Mesendoderm (in vitro differentiated cells): ENCODE results near the gene GABRG3.

Source experiments
- DNase-seq: peaks from one replicate; pipeline ENCODE4 v3.0.0; 2013
- H2AK5ac ChIP-seq: 2 replicates; pipeline ENCODE4 v1.6.1; 2013; ENCODE audit warnings: low read length, inconsistent platforms
- H2BK120ac ChIP-seq: 2 replicates; pipeline ENCODE4 v1.6.1; 2013; ENCODE audit warnings: low read depth, mild to moderate bottlenecking, low read length, moderate library complexity, mixed read lengths
- H2BK15ac ChIP-seq: replicated peaks from 2 replicates; pipeline ENCODE4 v1.6.1; 2013; ENCODE audit warnings: low read depth, mild to moderate bottlenecking, moderate library complexity
- H2BK5ac ChIP-seq: 2 replicates; pipeline ENCODE4 v1.6.1; 2013; ENCODE audit warnings: low read length, inconsistent platforms
- H3K18ac ChIP-seq: 2 replicates; pipeline ENCODE4 v1.6.1; 2013; ENCODE audit warnings: mild to moderate bottlenecking, low read length, mixed read lengths
- H3K23ac ChIP-seq: one replicate; pipeline ENCODE4 v1.6.1; 2013; ENCODE audit warnings: low read length
- H3K27ac ChIP-seq: 2 replicates; pipeline ENCODE4 v1.5.1; 2013; ENCODE audit warnings: low read depth, mild to moderate bottlenecking, inconsistent platforms, low read length, moderate library complexity
- H3K27me3 ChIP-seq: 2 replicates; pipeline ENCODE4 v1.6.1; 2013; ENCODE audit warnings: low read length, control low read depth, mild to moderate bottlenecking, inconsistent platforms; ENCODE audit not compliant: insufficient read depth, poor library complexity
- H3K36me3 ChIP-seq: 2 replicates; pipeline ENCODE4 v1.6.1; 2013; ENCODE audit warnings: low read length, inconsistent platforms; ENCODE audit not compliant: control insufficient read depth, insufficient read depth
- H3K4ac ChIP-seq: one replicate; pipeline ENCODE4 v1.6.1; 2013; ENCODE audit warnings: low read depth, mild to moderate bottlenecking, low read length, moderate library complexity
- H3K4me1 ChIP-seq: 2 replicates; pipeline ENCODE4 v1.6.1; 2013; ENCODE audit warnings: low read depth, low read length, inconsistent platforms; ENCODE audit not compliant: control insufficient read depth
- H3K4me2 ChIP-seq: 2 replicates; pipeline ENCODE4 v1.6.1; 2013; ENCODE audit warnings: low read length
- H3K4me3 ChIP-seq: 2 replicates; pipeline ENCODE4 v1.5.1; 2013; ENCODE audit warnings: mild to moderate bottlenecking, low read length
- H3K56ac ChIP-seq: one replicate; pipeline ENCODE4 v1.6.1; 2013; ENCODE audit warnings: low read length
- H3K79me1 ChIP-seq: 2 replicates; pipeline ENCODE4 v1.6.1; 2013; ENCODE audit warnings: low read length, inconsistent platforms
- H3K79me2 ChIP-seq: 2 replicates; pipeline ENCODE4 v1.6.1; 2013; ENCODE audit warnings: mild to moderate bottlenecking, low read length; ENCODE audit not compliant: control insufficient read depth, insufficient read depth
- H3K9ac ChIP-seq: 2 replicates; pipeline ENCODE4 v1.6.1; 2013; ENCODE audit warnings: low read length, inconsistent platforms
- H4K5ac ChIP-seq: one replicate; pipeline ENCODE4 v1.6.1; 2013; ENCODE audit warnings: low read length
- H4K8ac ChIP-seq: one replicate; pipeline ENCODE4 v1.6.1; 2013; ENCODE audit warnings: low read depth, mild to moderate bottlenecking, control low read depth, low read length, moderate library complexity
- WGBS: extraction: QIAGEN DNeasy Blood & Tissue Kit; methylation state at CpG from one replicate; pipeline ENCODE4 v1.1.7; 2013; ENCODE audit warnings: low lambda C conversion rate, missing lambda C conversion rate; ENCODE audit not compliant: insufficient coverage; ENCODE audit errors: extremely low coverage; 5-methylcytosine and 5-hydroxymethylcytosine counted together

GABRG3 gene

GRCh38 chr15:27527490-27528067 is 556.6 kb downstream of the GABRG3 start:
- H3K36me3 ChIP-seq: no peaks in the 10 kb centered on the region
- WGBS: no CpG with 5 or more reads among the region's 18 CpGs
- peak; percentile 32 for DNase-seq
- no peak overlapping the region for H2BK5ac ChIP-seq
- H3K4me1 ChIP-seq: no peaks in the 10 kb centered on the region
- H4K8ac ChIP-seq: no peak overlapping the region
- H3K4me2 ChIP-seq: no peak overlapping the region
- no peak overlapping the region for H2BK15ac ChIP-seq
- H3K23ac ChIP-seq: no peak overlapping the region
- H3K9ac ChIP-seq: no peak overlapping the region
- H2BK120ac ChIP-seq: no peak overlapping the region
- no peaks in the 10 kb centered on the region for H3K79me1 ChIP-seq
- H3K27me3 ChIP-seq: no peaks in the 10 kb centered on the region
- no peak overlapping the region for H3K27ac ChIP-seq
- no peak overlapping the region for H3K56ac ChIP-seq
- H3K4ac ChIP-seq: no peak overlapping the region
- H2AK5ac ChIP-seq: no peak overlapping the region
- no peak overlapping the region for H4K5ac ChIP-seq
- no peaks in the 10 kb centered on the region for H3K79me2 ChIP-seq
- H3K18ac ChIP-seq: no peak overlapping the region
- H3K4me3 ChIP-seq: no peak overlapping the region

DNA sequence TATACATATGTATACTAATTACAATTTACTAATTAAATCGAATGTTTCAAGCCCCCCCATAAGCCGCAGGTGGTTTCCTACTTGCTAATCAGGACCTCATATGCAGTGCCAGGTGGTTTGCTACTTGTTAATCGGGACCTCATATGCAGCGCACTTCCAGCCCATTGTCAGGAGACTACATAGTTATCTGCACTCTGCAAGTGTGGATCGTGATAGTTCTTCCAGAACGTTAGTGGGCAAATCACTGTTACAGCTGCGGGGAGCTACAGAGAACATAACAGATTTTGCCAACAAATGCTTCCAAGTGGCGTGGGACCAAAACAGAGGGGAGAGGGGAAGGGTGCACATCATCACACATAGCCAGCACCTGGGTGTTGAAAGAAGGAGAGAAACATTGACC is 558.4 kb downstream of the GABRG3 start:
- Histone ChIP-seq H3K4me3 (no peak overlapping the region), H3K18ac (no peak overlapping the region), H3K56ac (no peak overlapping the region), H3K4me2 (no peak overlapping the region), H3K27me3 (no peaks in the 10 kb centered on the region), H4K8ac (no peak overlapping the region), H2BK120ac (no peak overlapping the region), H2AK5ac (no peak overlapping the region), H3K27ac (no peak overlapping the region), H3K4ac (no peak overlapping the region), H3K79me1 (no peaks in the 10 kb centered on the region), H3K36me3 (no peaks in the 10 kb centered on the region), H2BK5ac (no peak overlapping the region), H3K9ac (no peak overlapping the region), H4K5ac (no peak overlapping the region), H3K79me2 (no peaks in the 10 kb centered on the region), H3K4me1 (no peaks in the 10 kb centered on the region), H2BK15ac (no peak overlapping the region), H3K23ac (no peak overlapping the region)
- WGBS: no CpG with 5 or more reads among the region's 8 CpGs
- DNase-seq: no peak

- Histone ChIP-seq H3K27me3 (no peaks in the 10 kb centered on the region), H3K23ac (no peak overlapping the region), H3K36me3 (no peaks in the 10 kb centered on the region), H3K18ac (no peak overlapping the region), H4K8ac (no peak overlapping the region), H3K4me1 (no peaks in the 10 kb centered on the region), H3K4me2 (no peak overlapping the region), H4K5ac (no peak overlapping the region), H2BK120ac (no peak overlapping the region), H3K79me1 (no peaks in the 10 kb centered on the region), H3K9ac (no peak overlapping the region), H3K4ac (no peak overlapping the region), H2BK15ac (no peak overlapping the region), H3K27ac (no peak overlapping the region), H3K56ac (no peak overlapping the region), H2AK5ac (no peak overlapping the region), H3K4me3 (no peak overlapping the region), H2BK5ac (no peak overlapping the region), H3K79me2 (no peaks in the 10 kb centered on the region)
- no CpG with 5 or more reads among the region's 9 CpGs for WGBS
- DNase-seq: no peak
These were observed 560.0 kb downstream of the GABRG3 start for GRCh38 chr15:27530994-27531393.

- Histone ChIP-seq H3K23ac (no peak overlapping the region), H2BK15ac (no peak overlapping the region), H2BK120ac (no peak overlapping the region), H3K79me2 (no peaks in the 10 kb centered on the region), H3K4me2 (no peak overlapping the region), H4K8ac (no peak overlapping the region), H3K4me1 (no peaks in the 10 kb centered on the region), H3K56ac (no peak overlapping the region), H4K5ac (no peak overlapping the region), H3K4ac (no peak overlapping the region), H3K9ac (no peak overlapping the region), H3K27ac (no peak overlapping the region), H3K79me1 (no peaks in the 10 kb centered on the region), H2AK5ac (no peak overlapping the region), H3K4me3 (no peak overlapping the region), H2BK5ac (no peak overlapping the region), H3K36me3 (no peaks in the 10 kb centered on the region), H3K18ac (no peak overlapping the region), H3K27me3 (no peaks in the 10 kb centered on the region)
- no CpG with 5 or more reads among the region's 3 CpGs for WGBS
- DNase-seq: no peak
These were observed 561.4 kb downstream of the GABRG3 start for GRCh38 chr15:27532358-27532757.

GRCh38 chr15:27535445-27536129 is 564.6 kb downstream of the GABRG3 start:
- Histone ChIP-seq H3K56ac (no peak overlapping the region), H3K9ac (no peak overlapping the region), H3K36me3 (no peaks in the 10 kb centered on the region), H3K4me1 (no peaks in the 10 kb centered on the region), H2BK5ac (no peak overlapping the region), H3K18ac (no peak overlapping the region), H3K23ac (no peak overlapping the region), H3K4ac (no peak overlapping the region), H4K5ac (no peak overlapping the region), H3K27me3 (no peaks in the 10 kb centered on the region), H3K4me3 (no peak overlapping the region), H3K79me2 (no peaks in the 10 kb centered on the region), H3K4me2 (no peak overlapping the region), H2BK120ac (no peak overlapping the region), H4K8ac (no peak overlapping the region), H3K79me1 (no peaks in the 10 kb centered on the region), H2BK15ac (no peak overlapping the region), H2AK5ac (no peak overlapping the region), H3K27ac (no peak overlapping the region)
- DNase-seq: peak; percentile 4
- WGBS: no CpG with 5 or more reads among the region's 6 CpGs

DNA sequence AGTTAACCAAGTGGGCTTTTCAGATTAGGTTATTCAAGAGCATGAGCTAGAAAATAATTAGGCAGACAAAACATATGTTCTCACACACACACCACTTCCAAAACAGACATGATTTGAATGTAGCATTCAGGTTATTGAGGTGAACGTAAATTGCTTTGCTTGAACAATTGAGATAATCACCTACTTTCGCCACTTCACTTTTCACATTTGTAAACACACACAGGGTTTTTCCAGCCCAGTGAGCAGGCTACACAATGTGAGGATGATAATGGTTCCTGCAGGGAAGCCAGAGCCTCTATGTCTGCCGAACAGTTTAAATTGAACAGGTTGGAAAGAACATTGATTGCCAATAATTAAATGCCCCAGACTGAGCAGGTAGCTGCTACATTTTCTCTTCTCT is 567.3 kb downstream of the GABRG3 start:
- Histone ChIP-seq H3K9ac (no peak overlapping the region), H3K79me1 (no peaks in the 10 kb centered on the region), H3K27ac (no peak overlapping the region), H4K5ac (no peak overlapping the region), H3K23ac (no peak overlapping the region), H2BK15ac (no peak overlapping the region), H3K4me2 (no peak overlapping the region), H3K36me3 (no peaks in the 10 kb centered on the region), H2AK5ac (no peak overlapping the region), H3K4me1 (no peaks in the 10 kb centered on the region), H3K4ac (no peak overlapping the region), H2BK5ac (no peak overlapping the region), H3K4me3 (no peak overlapping the region), H3K56ac (no peak overlapping the region), H3K79me2 (no peaks in the 10 kb centered on the region), H4K8ac (no peak overlapping the region), H2BK120ac (no peak overlapping the region), H3K27me3 (no peaks in the 10 kb centered on the region), H3K18ac (no peak overlapping the region)
- WGBS: no CpG with 5 or more reads among the region's 3 CpGs
- no peak for DNase-seq
